ENCODE measurements around the gene METAP1D. TPM values are rescaled to one million over a fixed set of nuclear protein-coding genes. Genes with fewer than 3 reads are reported as not detected.

METAP1D gene
- total and polyA plus RNA-seq, 12 donors: 1.7 to 21.8 (median 7.8) TPM

DNA sequence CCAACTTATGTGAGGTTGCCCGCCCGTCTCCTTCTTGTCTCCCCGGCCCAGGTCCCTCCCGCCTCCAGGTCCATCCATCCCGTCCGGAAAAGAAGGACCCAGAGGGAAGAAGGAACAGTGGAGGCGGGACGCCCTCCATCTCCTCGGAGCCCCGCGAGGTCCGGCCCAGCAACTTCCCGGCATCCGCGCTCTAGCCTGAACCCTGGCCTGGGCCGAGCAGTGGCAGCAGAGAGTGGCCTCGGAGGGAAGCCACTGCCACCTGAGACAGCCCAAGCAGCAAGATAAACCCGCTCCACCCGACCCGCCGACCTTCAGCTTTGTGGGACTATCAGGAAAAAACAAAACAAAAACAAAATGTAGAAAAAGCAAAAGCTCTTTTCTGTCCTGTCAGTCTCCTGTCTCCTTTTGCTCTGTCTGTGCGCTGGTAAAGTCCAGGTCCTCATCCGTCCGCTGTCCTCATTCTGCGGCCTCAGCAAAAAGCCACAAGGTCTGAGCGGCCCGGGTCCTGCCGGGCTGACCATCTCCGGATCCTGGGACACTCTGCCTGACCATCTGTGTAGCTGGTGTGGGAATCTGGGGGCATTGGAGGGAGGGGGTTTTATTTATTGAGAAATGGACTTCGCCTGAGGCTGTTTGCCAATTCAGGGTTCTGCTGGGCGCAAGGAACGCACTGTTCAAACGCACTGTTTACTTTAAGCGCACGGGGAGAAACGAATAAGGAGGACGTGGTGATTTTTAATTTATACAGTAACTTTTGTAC is 88.7 kb downstream of the METAP1D start:
- H3K4me3 ChIP-seq: no peak overlapping the region
- peaks cover 16 to 28% of the 10 kb centered on the region in 2 donors for H3K4me1 ChIP-seq (replicated peaks in 1 of 2)
- WGBS, 4 donors: 14 to 24% (median 16%) methylated on average over 26 to 37 of the region's 37 CpGs
- no peak for DNase-seq
- H3K27me3 ChIP-seq: peaks cover 99% of the 10 kb centered on the region
- no peaks in the 10 kb centered on the region for H3K36me3 ChIP-seq (replicated peaks in 1 of 2)
- no peak for TF ChIP-seq POLR2A (IDR thresholded peaks at IDR 0.05)
- TF ChIP-seq, protein P1, sequence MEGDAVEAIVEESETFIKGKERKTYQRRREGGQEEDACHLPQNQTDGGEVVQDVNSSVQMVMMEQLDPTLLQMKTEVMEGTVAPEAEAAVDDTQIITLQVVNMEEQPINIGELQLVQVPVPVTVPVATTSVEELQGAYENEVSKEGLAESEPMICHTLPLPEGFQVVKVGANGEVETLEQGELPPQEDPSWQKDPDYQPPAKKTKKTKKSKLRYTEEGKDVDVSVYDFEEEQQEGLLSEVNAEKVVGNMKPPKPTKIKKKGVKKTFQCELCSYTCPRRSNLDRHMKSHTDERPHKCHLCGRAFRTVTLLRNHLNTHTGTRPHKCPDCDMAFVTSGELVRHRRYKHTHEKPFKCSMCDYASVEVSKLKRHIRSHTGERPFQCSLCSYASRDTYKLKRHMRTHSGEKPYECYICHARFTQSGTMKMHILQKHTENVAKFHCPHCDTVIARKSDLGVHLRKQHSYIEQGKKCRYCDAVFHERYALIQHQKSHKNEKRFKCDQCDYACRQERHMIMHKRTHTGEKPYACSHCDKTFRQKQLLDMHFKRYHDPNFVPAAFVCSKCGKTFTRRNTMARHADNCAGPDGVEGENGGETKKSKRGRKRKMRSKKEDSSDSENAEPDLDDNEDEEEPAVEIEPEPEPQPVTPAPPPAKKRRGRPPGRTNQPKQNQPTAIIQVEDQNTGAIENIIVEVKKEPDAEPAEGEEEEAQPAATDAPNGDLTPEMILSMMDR (IDR thresholded peaks at IDR 0.05): no peak
- H3K9me3 ChIP-seq (replicated peaks in 1 of 3): no peaks in the 10 kb centered on the region
- peak overlapping the region in 1 of 5 donors; percentile 43 for H3K27ac ChIP-seq
- intact Hi-C loops (cut with DNase I): no loop called here

DNA sequence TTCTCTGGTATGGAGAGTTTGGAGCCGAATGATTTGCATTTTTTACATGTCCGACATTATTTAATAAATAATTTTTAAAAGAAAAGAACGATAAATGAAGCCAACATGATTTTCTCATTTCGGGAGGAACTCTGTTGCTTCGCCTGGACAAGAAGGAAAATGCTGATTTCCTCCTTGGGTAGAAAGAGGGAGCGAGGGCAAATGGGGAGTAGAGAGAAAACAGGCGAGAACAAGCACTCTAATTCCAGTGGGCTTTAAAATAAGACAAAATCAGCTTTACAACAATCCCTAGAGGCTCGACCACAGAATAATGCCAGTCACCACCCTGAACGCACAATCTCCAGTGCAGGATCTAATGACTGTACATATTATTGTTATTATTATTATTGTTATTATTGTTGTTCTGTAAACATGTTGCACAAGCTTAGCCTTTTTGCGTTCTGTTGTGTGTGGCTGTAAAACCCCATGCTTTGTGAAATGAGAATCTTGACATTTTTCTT is 89.3 kb downstream of the METAP1D start:
- intact Hi-C loops (cut with DNase I): no loop called here
- WGBS, 4 donors: 24 to 32% (median 27%) methylated on average over 10 of the region's 10 CpGs
- H3K4me3 ChIP-seq: no peak overlapping the region
- H3K9me3 ChIP-seq (replicated peaks in 1 of 3): no peaks in the 10 kb centered on the region
- no peaks in the 10 kb centered on the region for H3K36me3 ChIP-seq (replicated peaks in 1 of 2)
- no peak overlapping the region for H3K27ac ChIP-seq
- H3K4me1 ChIP-seq (replicated peaks in 1 of 2): peaks cover 16 to 24% of the 10 kb centered on the region in 2 donors
- no peak for DNase-seq
- TF ChIP-seq, protein P1 (IDR thresholded peaks at IDR 0.05): no peak
- TF ChIP-seq POLR2A (IDR thresholded peaks at IDR 0.05): no peak
- H3K27me3 ChIP-seq: peaks cover 99% of the 10 kb centered on the region

DNA sequence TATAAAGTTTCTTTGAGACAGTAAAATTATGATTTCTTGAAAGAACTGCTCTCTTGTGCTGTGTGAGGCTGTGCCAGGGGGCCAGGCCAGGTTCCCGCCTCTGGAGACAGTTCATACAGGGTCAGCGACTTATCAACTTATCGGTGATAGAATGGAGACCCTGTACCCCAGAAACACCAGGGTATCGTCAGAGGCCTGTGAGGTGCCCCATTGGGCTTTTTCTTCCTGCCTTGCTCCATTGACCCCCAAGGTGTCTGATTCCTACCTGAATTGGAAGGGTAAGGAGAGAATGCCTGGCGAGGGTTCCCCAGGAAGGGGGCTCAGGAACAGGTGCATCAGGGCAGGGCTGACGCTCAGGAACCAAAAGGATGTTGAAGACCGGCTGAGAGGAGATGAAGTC is 89.9 kb downstream of the METAP1D start:
- 31 to 45% (median 42%) methylated on average over 7 of the region's 7 CpGs for WGBS, 4 donors
- Histone ChIP-seq H3K27me3 (peaks cover 99% of the 10 kb centered on the region), H3K36me3 (replicated peaks in 1 of 2) (no peaks in the 10 kb centered on the region), H3K4me3 (no peak overlapping the region), H3K27ac (no peak overlapping the region), H3K4me1 (replicated peaks in 1 of 2) (peaks cover 12 to 21% of the 10 kb centered on the region in 2 donors), H3K9me3 (replicated peaks in 1 of 3) (no peaks in the 10 kb centered on the region)
- intact Hi-C loops (cut with DNase I): no loop called here
- DNase-seq: no peak
- no peak for TF ChIP-seq POLR2A (IDR thresholded peaks at IDR 0.05)
- TF ChIP-seq, protein P1 (IDR thresholded peaks at IDR 0.05): no peak

DNA sequence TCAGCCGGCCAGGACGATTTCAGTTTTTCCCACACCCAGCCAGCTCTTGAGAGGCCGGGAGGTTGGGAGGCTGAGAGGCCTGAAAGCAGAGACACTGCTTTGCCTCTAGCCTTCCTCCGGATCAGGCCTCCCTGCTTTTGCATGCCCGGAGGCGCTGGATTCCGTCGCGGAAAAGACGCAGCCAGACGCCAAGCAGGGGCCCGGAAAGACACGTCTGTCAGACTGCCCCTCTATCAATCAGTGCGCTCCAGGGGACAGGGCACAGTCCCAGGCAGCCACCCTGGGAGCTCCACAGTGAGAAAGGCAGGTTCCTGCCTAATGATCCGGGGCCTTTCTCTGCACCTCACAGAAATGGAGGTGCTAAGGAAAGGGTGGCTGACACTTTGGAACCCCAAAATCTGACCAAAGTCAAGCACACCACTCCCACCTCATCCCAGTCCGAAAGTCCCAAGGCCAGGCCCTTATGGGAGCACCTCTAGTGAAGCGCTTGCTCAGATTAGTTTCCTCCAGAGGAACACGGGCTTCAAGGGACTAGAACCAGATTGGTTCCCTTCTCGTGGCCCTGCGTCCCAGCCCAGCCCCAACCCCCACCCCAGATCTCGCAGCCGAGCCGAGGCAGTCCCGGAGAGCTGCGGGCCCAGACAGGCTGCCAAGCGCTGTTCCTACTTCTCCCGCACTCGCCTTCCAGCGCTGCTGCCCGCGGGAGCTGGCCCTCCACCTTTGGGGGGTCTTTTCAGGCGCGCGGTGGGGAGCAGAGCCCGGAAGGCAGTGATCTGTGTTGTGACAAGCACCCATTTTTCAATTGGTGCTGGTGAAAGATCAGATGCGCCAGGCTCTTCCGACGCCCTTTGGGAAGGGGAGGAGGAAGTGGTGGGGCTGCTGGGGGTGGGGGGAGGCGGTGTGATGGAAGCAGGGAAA is 90.5 kb downstream of the METAP1D start:
- H3K27ac ChIP-seq: peak overlapping the region in 1 of 5 donors; percentile 20
- peaks cover 98% of the 10 kb centered on the region for H3K27me3 ChIP-seq
- no peak overlapping the region for H3K4me3 ChIP-seq
- TF ChIP-seq, protein P1 (IDR thresholded peaks at IDR 0.05): no peak
- no peak for TF ChIP-seq POLR2A (IDR thresholded peaks at IDR 0.05)
- no peaks in the 10 kb centered on the region for H3K9me3 ChIP-seq (replicated peaks in 1 of 3)
- peaks cover 12 to 21% of the 10 kb centered on the region in 2 donors for H3K4me1 ChIP-seq (replicated peaks in 1 of 2)
- WGBS, 4 donors: 11 to 15% (median 13%) methylated on average over 5 to 39 of the region's 39 CpGs
- H3K36me3 ChIP-seq (replicated peaks in 1 of 2): no peaks in the 10 kb centered on the region
- DNase-seq: no peak
- intact Hi-C loops (cut with DNase I): no loop called here
